ENCODE measurements around the gene ABLIM1.

ABLIM1 gene

GRCh38 chr10:114575417-114576131 is 82.5 kb downstream of the ABLIM1 start:
- FAIRE-seq = no peak

GRCh38 chr10:114573330-114574045 is 84.6 kb downstream of the ABLIM1 start:
- no peak for FAIRE-seq

GRCh38 chr10:114571316-114571999 is 86.6 kb downstream of the ABLIM1 start:
- FAIRE-seq = no peak

GRCh38 chr10:114566064-114566463 is 92.0 kb downstream of the ABLIM1 start:
- no peak for FAIRE-seq

- no peak for FAIRE-seq
These were observed 93.0 kb downstream of the ABLIM1 start for GRCh38 chr10:114565066-114565465.

- no peak for FAIRE-seq
These were observed 97.0 kb downstream of the ABLIM1 start for GRCh38 chr10:114561008-114561523.

GRCh38 chr10:114560144-114560543 is 97.9 kb downstream of the ABLIM1 start:
- FAIRE-seq = no peak

- FAIRE-seq = no peak
These were observed 98.4 kb downstream of the ABLIM1 start for GRCh38 chr10:114559636-114560035.

- FAIRE-seq = no peak
These were observed 100.2 kb downstream of the ABLIM1 start for GRCh38 chr10:114557854-114558253.

- no peak for FAIRE-seq
These were observed 101.6 kb downstream of the ABLIM1 start for GRCh38 chr10:114556236-114557122.

- no peak for FAIRE-seq
These were observed 104.6 kb downstream of the ABLIM1 start for GRCh38 chr10:114553436-114553835.

- no peak for FAIRE-seq
These were observed 106.0 kb downstream of the ABLIM1 start for GRCh38 chr10:114552050-114552449.

GRCh38 chr10:114551636-114551972 is 106.5 kb downstream of the ABLIM1 start:
- FAIRE-seq = no peak

GRCh38 chr10:114550756-114551635 is 107.1 kb downstream of the ABLIM1 start:
- peak; percentile 92 for FAIRE-seq

- FAIRE-seq = no peak
These were observed 109.4 kb downstream of the ABLIM1 start for GRCh38 chr10:114548662-114549061.

- no peak for FAIRE-seq
These were observed 110.6 kb downstream of the ABLIM1 start for GRCh38 chr10:114547514-114547913.

- no peak for FAIRE-seq
These were observed 111.0 kb downstream of the ABLIM1 start for GRCh38 chr10:114547056-114547455.

- no peak for FAIRE-seq
These were observed 112.3 kb downstream of the ABLIM1 start for GRCh38 chr10:114545819-114546218.

- FAIRE-seq = no peak
These were observed 113.0 kb downstream of the ABLIM1 start for GRCh38 chr10:114545071-114545470.

GRCh38 chr10:114544045-114544659 is 113.9 kb downstream of the ABLIM1 start:
- no peak for FAIRE-seq

- FAIRE-seq = no peak
These were observed 114.6 kb downstream of the ABLIM1 start for GRCh38 chr10:114543456-114543855.

All from A204.1 (cell line).